Neural progenitor cell (in vitro differentiated cells): ENCODE measurements around the gene OR52W1. TPM values are rescaled to one million over a fixed set of nuclear protein-coding genes. Genes with fewer than 3 reads are reported as not detected.

ENCODE experiments used
- DNase-seq: peaks from one replicate; pipeline ENCODE4 v3.0.0-alpha.2; 2016; ENCODE audit warnings: low spot score
- H2AFZ ChIP-seq: fragments of 200-600 bp; sonication (generic); replicated peaks from 2 replicates; pipeline ENCODE4 v1.6.1; 2016; ENCODE audit warnings: antibody characterized with exemption
- H3F3A ChIP-seq: fragments of 200-600 bp; sonication (generic); 2 replicates; pipeline ENCODE4 v1.6.1; 2016; ENCODE audit warnings: antibody characterized with exemption, low read depth
- H3K27ac ChIP-seq: fragments of 200-600 bp; sonication (generic); 2 replicates; pipeline ENCODE4 v1.5.1; 2016; ENCODE audit warnings: mild to moderate bottlenecking
- H3K27me3 ChIP-seq: fragments of 200-600 bp; sonication (generic); 2 replicates; pipeline ENCODE4 v1.6.1; 2016; ENCODE audit warnings: mild to moderate bottlenecking, moderate library complexity
- H3K36me3 ChIP-seq: fragments of 200-600 bp; sonication (generic); 2 replicates; pipeline ENCODE4 v1.5.1; 2016
- H3K4me1 ChIP-seq: fragments of 200-600 bp; sonication (generic); 2 replicates; pipeline ENCODE4 v1.6.1; 2016; ENCODE audit warnings: mixed run types
- H3K4me2 ChIP-seq: fragments of 200-600 bp; sonication (generic); 2 replicates; pipeline ENCODE4 v1.6.1; 2016
- H3K4me3 ChIP-seq: fragments of 200-600 bp; sonication (generic); 2 replicates; pipeline ENCODE4 v1.5.1; 2016
- H3K79me2 ChIP-seq: fragments of 200-600 bp; sonication (generic); 2 replicates; pipeline ENCODE4 v1.6.1; 2016; ENCODE audit warnings: low read depth
- H3K9ac ChIP-seq: fragments of 200-600 bp; sonication (generic); 2 replicates; pipeline ENCODE4 v1.6.1; 2016
- H3K9me3 ChIP-seq: fragments of 200-600 bp; sonication (generic); 2 replicates; pipeline ENCODE4 v1.5.1; 2016; ENCODE audit warnings: low read depth
- H4K20me1 ChIP-seq: fragments of 200-600 bp; sonication (generic); 2 replicates; pipeline ENCODE4 v1.6.1; 2016; ENCODE audit warnings: low read depth
- H3K27ac Mint-ChIP-seq: 3 replicates; pipeline ENCODE4 v1.8.0; 2021; ENCODE audit warnings: mixed read lengths
- H3K27me3 Mint-ChIP-seq: 2 replicates; pipeline ENCODE4 v1.8.0; 2022; ENCODE audit warnings: low read depth, mild to moderate bottlenecking, inconsistent platforms, moderate library complexity, mixed read lengths; ENCODE audit not compliant: insufficient read depth
- H3K36me3 Mint-ChIP-seq: 3 replicates; pipeline ENCODE4 v1.8.0; 2021; ENCODE audit warnings: mixed read lengths
- H3K4me1 Mint-ChIP-seq: 3 replicates; pipeline ENCODE4 v1.8.0; 2021; ENCODE audit warnings: mixed read lengths
- H3K4me3 Mint-ChIP-seq: 3 replicates; pipeline ENCODE4 v1.8.0; 2021; ENCODE audit warnings: mild to moderate bottlenecking, moderate library complexity, mixed read lengths
- H3K9me3 Mint-ChIP-seq: 3 replicates; pipeline ENCODE4 v1.8.0; 2020; ENCODE audit warnings: mixed read lengths
- CTCF ChIP-seq: fragments of 200-600 bp; sonication (generic); IDR thresholded peaks from 2 replicates; pipeline ENCODE4 v1.5.1; 2017; ENCODE audit warnings: antibody characterized with exemption, mild to moderate bottlenecking
- EZH2 ChIP-seq: fragments of 200-600 bp; sonication (generic); IDR thresholded peaks from 2 replicates; pipeline ENCODE4 v1.6.1; 2017; ENCODE audit warnings: antibody characterized with exemption, mild to moderate bottlenecking, moderate library complexity
- EZH2phosphoT487 ChIP-seq: fragments of 200-600 bp; sonication (generic); IDR thresholded peaks from 2 replicates; pipeline ENCODE4 v1.6.1; 2017; ENCODE audit warnings: antibody characterized with exemption
- total RNA-seq: library from RNA; depleted of rRNA; stranded (reverse); fragments of >200 nt; gene quantifications from 2 replicates; pipeline ENCODE4 v1.2.3, GENCODE V29; 2015; ENCODE audit warnings: low replicate concordance

OR52W1 gene
- total RNA-seq, result not detected in 2 replicates

- Histone ChIP-seq H2AFZ (no peak within 1 kb of the TSS), H3K27me3 (no peaks in the 10 kb centered on the region), H3K36me3 (no peaks in the 10 kb centered on the region), H3K4me2 (no peak within 1 kb of the TSS), H4K20me1 (no peaks in the 10 kb centered on the region), H3K27ac (no peak within 1 kb of the TSS), H3K4me3 (no peak within 1 kb of the TSS), H3K9ac (no peak within 1 kb of the TSS), H3K9me3 (no peaks in the 10 kb centered on the region), H3K79me2 (no peaks in the 10 kb centered on the region), H3K4me1 (no peaks in the 10 kb centered on the region), H3F3A (no peaks in the 10 kb centered on the region)
- no peak within 1 kb of the TSS for H3K4me3 Mint-ChIP-seq
- no peak within 1 kb of the TSS for H3K27ac Mint-ChIP-seq
- no peak for TF ChIP-seq CTCF
- peaks cover 4% of the 10 kb centered on the region for H3K27me3 Mint-ChIP-seq
- no peak for DNase-seq
- no peaks in the 10 kb centered on the region for H3K9me3 Mint-ChIP-seq
- H3K36me3 Mint-ChIP-seq, result no peaks in the 10 kb centered on the region
- no peaks in the 10 kb centered on the region for H3K4me1 Mint-ChIP-seq
These were observed at the start of gene OR52W1 for GRCh38 chr11:6199174-6199810. OR52W1 (plus strand) TSS chr11:6199224; CDS start chr11:6199224, 0 bp downstream.

- peaks cover 5% of the 10 kb centered on the region for H3K9me3 ChIP-seq
- TF ChIP-seq EZH2phosphoT487 (no peak), CTCF (no peak), EZH2 (no peak)
- no peak overlapping the region for H3K27ac Mint-ChIP-seq
- H4K20me1 ChIP-seq, result no peaks in the 10 kb centered on the region
- no peak overlapping the region for H3K9ac ChIP-seq
- peaks cover 3% of the 10 kb centered on the region for H3K9me3 Mint-ChIP-seq
- no peak overlapping the region for H3K4me3 Mint-ChIP-seq
- H2AFZ ChIP-seq, result no peak overlapping the region
- no peak overlapping the region for H3K27ac ChIP-seq
- no peaks in the 10 kb centered on the region for H3K27me3 Mint-ChIP-seq
- no peak overlapping the region for H3K4me2 ChIP-seq
- no peak overlapping the region for H3K4me3 ChIP-seq
- H3K4me1 ChIP-seq, result no peaks in the 10 kb centered on the region
- no peaks in the 10 kb centered on the region for H3K36me3 ChIP-seq
- DNase-seq, result no peak
- no peaks in the 10 kb centered on the region for H3K4me1 Mint-ChIP-seq
- no peaks in the 10 kb centered on the region for H3F3A ChIP-seq
- H3K79me2 ChIP-seq, result no peaks in the 10 kb centered on the region
- no peaks in the 10 kb centered on the region for H3K27me3 ChIP-seq
- no peaks in the 10 kb centered on the region for H3K36me3 Mint-ChIP-seq
These were observed 47.9 kb upstream of the OR52W1 start for GRCh38 chr11:6151117-6151516.

GRCh38 chr11:6152126-6152525 is 46.9 kb upstream of the OR52W1 start:
- H3K36me3 Mint-ChIP-seq, result no peaks in the 10 kb centered on the region
- TF ChIP-seq EZH2phosphoT487 (no peak), CTCF (no peak), EZH2 (no peak)

More at GRCh38 chr11:6152126-6152525, 46.9 kb upstream of the OR52W1 start:
- Histone ChIP-seq H3K4me1 (no peaks in the 10 kb centered on the region), H3K27ac (no peak overlapping the region), H3F3A (no peaks in the 10 kb centered on the region), H3K79me2 (no peaks in the 10 kb centered on the region), H3K27me3 (no peaks in the 10 kb centered on the region), H4K20me1 (no peaks in the 10 kb centered on the region), H2AFZ (no peak overlapping the region), H3K4me3 (no peak overlapping the region), H3K9me3 (peaks cover 5% of the 10 kb centered on the region), H3K9ac (no peak overlapping the region), H3K4me2 (no peak overlapping the region), H3K36me3 (no peaks in the 10 kb centered on the region)
- peaks cover 4% of the 10 kb centered on the region for H3K4me1 Mint-ChIP-seq
- H3K27me3 Mint-ChIP-seq, result no peaks in the 10 kb centered on the region
- peaks cover 3% of the 10 kb centered on the region for H3K9me3 Mint-ChIP-seq
- no peak overlapping the region for H3K27ac Mint-ChIP-seq
- no peak for DNase-seq
- H3K4me3 Mint-ChIP-seq, result no peak overlapping the region
